ENCODE data around the gene CALHM1.
A peak's percentile ranks its signal among the peaks of the same experiment; 100 is the strongest.
"Not testable (repeated sequence)": the region's sequence is repeated elsewhere in the genome, so short reads cannot be mapped to it uniquely, and the experiment has no call there.

CALHM1 gene

GRCh38 chr10:103458720-103459119, at the start of gene CALHM1:
Gene CALHM1 (minus strand): TSS chr10:103458900. CDS start chr10:103458751, 149 bp downstream.
- no peak for DNase-seq

- no peak for DNase-seq
Observed at GRCh38 chr10:103507235-103508191, 48.8 kb upstream of the CALHM1 start.

- no peak for DNase-seq
Observed at GRCh38 chr10:103506061-103506460, 47.4 kb upstream of the CALHM1 start.

- DNase-seq: peak; percentile 53
Observed at GRCh38 chr10:103504181-103504783, 45.6 kb upstream of the CALHM1 start.

- DNase-seq: not testable (repeated sequence)
Observed at GRCh38 chr10:103503777-103504176, 45.1 kb upstream of the CALHM1 start.

- no peak for DNase-seq
Observed at GRCh38 chr10:103502849-103503660, 44.4 kb upstream of the CALHM1 start.

GRCh38 chr10:103501186-103501585, 42.5 kb upstream of the CALHM1 start:
- no peak for DNase-seq

GRCh38 chr10:103500481-103500880, 41.8 kb upstream of the CALHM1 start:
- no peak for DNase-seq

- no peak for DNase-seq
Observed at GRCh38 chr10:103499881-103500280, 41.2 kb upstream of the CALHM1 start.

- no peak for DNase-seq
Observed at GRCh38 chr10:103498936-103499638, 40.4 kb upstream of the CALHM1 start.

GRCh38 chr10:103497161-103497915, 38.6 kb upstream of the CALHM1 start:
- no peak for DNase-seq

- no peak for DNase-seq
Observed at GRCh38 chr10:103495321-103495720, 36.6 kb upstream of the CALHM1 start.

- DNase-seq: no peak
Observed at GRCh38 chr10:103493916-103494877, 35.5 kb upstream of the CALHM1 start.

GRCh38 chr10:103493362-103493915, 34.7 kb upstream of the CALHM1 start, which contains the start of gene NEURL1:
Gene NEURL1 (plus strand): TSS chr10:103493705. CDS start chr10:103494388, 683 bp downstream.
- DNase-seq: no peak

- DNase-seq: no peak
Observed at GRCh38 chr10:103492655-103493261, 34.1 kb upstream of the CALHM1 start.

GRCh38 chr10:103491729-103492364, 33.1 kb upstream of the CALHM1 start:
- DNase-seq: peak; percentile 53

GRCh38 chr10:103490986-103491314, 32.2 kb upstream of the CALHM1 start:
- no peak for DNase-seq

- DNase-seq: no peak
Observed at GRCh38 chr10:103487410-103487708, 28.7 kb upstream of the CALHM1 start.

- DNase-seq: not testable (repeated sequence)
Observed at GRCh38 chr10:103486635-103487409, 28.1 kb upstream of the CALHM1 start.
